IMR-90 (cell line): Measurements from ENCODE around the gene ASH1L. TPM values are rescaled to one million over a fixed set of nuclear protein-coding genes. Genes with fewer than 3 reads are reported as not detected.

Experiments used
- ATAC-seq: fragments of 200-7000 bp; cut with Tn5 transposase; 2 replicates; pipeline ENCODE4 v1.9.1; 2020; ENCODE audit warnings: low read depth, mild to moderate bottlenecking, moderate library complexity
- BruUV-seq: library from RNA; stranded (reverse); fragments of 400-500 nt; replicated peaks from 2 replicates; lab custom pipeline; 2021; lab: Mats Ljungman, UMichigan
- CTCF ChIA-PET: fragments of 300-600 bp; formaldehyde crosslinking; extraction: SDS; loops from one replicate; lab custom pipeline; 2021; ENCODE audit warnings: antibody characterized with exemption; lab: Yijun Ruan, JAX
- POLR2A ChIA-PET: fragments of 300-600 bp; sonication (Branson Sonifier 250); formaldehyde crosslinking; loops from one replicate; lab custom pipeline; 2022; ENCODE audit warnings: antibody characterized with exemption; ENCODE audit not compliant: unreplicated experiment; lab: Charles Lee
- DNase-seq: peaks from one replicate; pipeline ENCODE4 v3.0.0; 2013
- H2AFZ ChIP-seq: replicated peaks from 2 replicates; pipeline ENCODE3; 2013; ENCODE audit warnings: low read length, mild to moderate bottlenecking; ENCODE audit not compliant: poor library complexity
- H2AK5ac ChIP-seq: 2 replicates; pipeline ENCODE4 v1.6.1; 2013; ENCODE audit warnings: low read depth, low read length, inconsistent platforms
- H2AK9ac ChIP-seq: replicated peaks from 2 replicates; pipeline ENCODE3; 2013; ENCODE audit warnings: mild to moderate bottlenecking, low read depth, low read length, moderate library complexity; ENCODE audit not compliant: poor library complexity
- H2BK120ac ChIP-seq: 2 replicates; pipeline ENCODE4 v1.6.1; 2013; ENCODE audit warnings: low read depth, low read length, inconsistent platforms
- H2BK15ac ChIP-seq: 3 replicates; pipeline ENCODE4 v1.6.1; 2013; ENCODE audit warnings: low read depth, low read length, inconsistent platforms
- H2BK20ac ChIP-seq: 2 replicates; pipeline ENCODE4 v1.6.1; 2013; ENCODE audit warnings: low read depth, mild to moderate bottlenecking, inconsistent platforms, low read length, moderate library complexity
- H2BK5ac ChIP-seq: 2 replicates; pipeline ENCODE4 v1.6.1; 2013; ENCODE audit warnings: mild to moderate bottlenecking, low read depth, low read length, inconsistent platforms; ENCODE audit not compliant: poor library complexity, severe bottlenecking
- H3K14ac ChIP-seq: replicated peaks from 2 replicates; pipeline ENCODE4 v1.6.1; 2013; ENCODE audit warnings: low read depth, low read length, inconsistent platforms
- H3K18ac ChIP-seq: 2 replicates; pipeline ENCODE4 v1.6.1; 2013; ENCODE audit warnings: low read depth, low read length, control low read depth
- H3K23ac ChIP-seq: 2 replicates; pipeline ENCODE4 v1.6.1; 2013; ENCODE audit warnings: low read depth, low read length, inconsistent platforms
- H3K27ac ChIP-seq: 2 replicates; pipeline ENCODE4 v1.5.1; 2013; ENCODE audit warnings: mild to moderate bottlenecking, control low read depth, low read length; ENCODE audit not compliant: insufficient read depth
- H3K27me3 ChIP-seq: 2 replicates; pipeline ENCODE4 v1.6.1; 2013; ENCODE audit warnings: low read length; ENCODE audit not compliant: control insufficient read depth, insufficient read depth
- H3K36me3 ChIP-seq: 2 replicates; pipeline ENCODE4 v1.6.1; 2013; ENCODE audit warnings: low read length, mixed read lengths; ENCODE audit not compliant: control insufficient read depth, insufficient read depth
- H3K4ac ChIP-seq: 2 replicates; pipeline ENCODE4 v1.6.1; 2013; ENCODE audit warnings: low read depth, low read length, inconsistent platforms
- H3K4me1 ChIP-seq: 2 replicates; pipeline ENCODE4 v1.6.1; 2013; ENCODE audit warnings: low read length, mixed read lengths; ENCODE audit not compliant: control insufficient read depth, insufficient read depth
- H3K4me2 ChIP-seq: 2 replicates; pipeline ENCODE4 v1.6.1; 2013; ENCODE audit warnings: low read depth, mild to moderate bottlenecking, control low read depth, low read length, moderate library complexity
- H3K4me3 ChIP-seq: 2 replicates; pipeline ENCODE4 v1.5.1; 2013; ENCODE audit warnings: low read depth, mild to moderate bottlenecking, control low read depth, low read length, moderate library complexity; ENCODE audit not compliant: insufficient read depth
- H3K56ac ChIP-seq: 2 replicates; pipeline ENCODE4 v1.6.1; 2013; ENCODE audit warnings: low read length, inconsistent platforms; ENCODE audit not compliant: insufficient read depth; ENCODE audit errors: extremely low read depth
- H3K79me1 ChIP-seq, 2 experiments: 2 replicates each; pipeline ENCODE4 v1.6.1; 2013; ENCODE audit warnings: low read length in 2 of 2, inconsistent platforms in 1 of 2, low read depth in 1 of 2
- H3K9ac ChIP-seq: 2 replicates; pipeline ENCODE4 v1.6.1; 2013; ENCODE audit warnings: low read depth, low read length, control low read depth
- H3K9me1 ChIP-seq: 2 replicates; pipeline ENCODE4 v1.6.1; 2013; ENCODE audit warnings: low read length, inconsistent platforms; ENCODE audit not compliant: insufficient read depth
- H3K9me3 ChIP-seq: 2 replicates; pipeline ENCODE4 v1.6.1; 2013; ENCODE audit warnings: low read length; ENCODE audit not compliant: control insufficient read depth, insufficient read depth
- H4K20me1 ChIP-seq: 2 replicates; pipeline ENCODE4 v1.6.1; 2013; ENCODE audit warnings: low read length, inconsistent platforms; ENCODE audit not compliant: insufficient read depth
- H4K5ac ChIP-seq: 2 replicates; pipeline ENCODE4 v1.6.1; 2013; ENCODE audit warnings: mild to moderate bottlenecking, low read depth, low read length, control low read depth
- H4K8ac ChIP-seq, 2 experiments: 2 replicates each; pipeline ENCODE4 v1.6.1; 2013; ENCODE audit warnings: low read depth in 2 of 2, low read length in 2 of 2, control low read depth in 1 of 2, inconsistent platforms in 1 of 2
- H4K91ac ChIP-seq: 2 replicates; pipeline ENCODE4 v1.6.1; 2013; ENCODE audit warnings: low read depth, low read length, inconsistent platforms; ENCODE audit not compliant: insufficient read depth
- CEBPB ChIP-seq: IDR thresholded peaks from 2 replicates; pipeline ENCODE4 v1.6.1; 2012; ENCODE audit warnings: low read depth, low read length, improper control_type of control experiment
- CHD1 ChIP-seq: IDR thresholded peaks from 2 replicates; pipeline ENCODE4 v1.6.1; 2012; ENCODE audit warnings: low read depth, low read length, improper control_type of control experiment
- CTCF ChIP-seq: conservative IDR thresholded peaks from 2 replicates; pipeline ENCODE4 v1.5.1; 2012; ENCODE audit warnings: mild to moderate bottlenecking, low read depth, low read length, improper control_type of control experiment
- ELK1 ChIP-seq: fragments of 150-350 bp; IDR thresholded peaks from 2 replicates; pipeline ENCODE4 v1.6.1; 2016; ENCODE audit warnings: low read depth, mild to moderate bottlenecking, low read length, moderate library complexity, borderline replicate concordance
- MAFK ChIP-seq: IDR thresholded peaks from 2 replicates; pipeline ENCODE4 v1.6.1; 2012; ENCODE audit warnings: low read depth, low read length, improper control_type of control experiment
- MAZ ChIP-seq: IDR thresholded peaks from 2 replicates; pipeline ENCODE4 v1.6.1; 2012; ENCODE audit warnings: low read depth, mild to moderate bottlenecking, low read length, improper control_type of control experiment, moderate library complexity, borderline replicate concordance
- NFE2L2 ChIP-seq: fragments of 150-350 bp; IDR thresholded peaks from 2 replicates; pipeline ENCODE4 v1.6.1; 2016; ENCODE audit warnings: low read depth, mild to moderate bottlenecking, low read length
- POLR2A ChIP-seq: IDR thresholded peaks from 2 replicates; pipeline ENCODE4 v1.6.1; 2012; ENCODE audit warnings: mild to moderate bottlenecking, low read depth, low read length
- RAD21 ChIP-seq: IDR thresholded peaks from 2 replicates; pipeline ENCODE4 v1.6.1; 2012; ENCODE audit warnings: low read length, improper control_type of control experiment
- RCOR1 ChIP-seq: IDR thresholded peaks from 2 replicates; pipeline ENCODE4 v1.6.1; 2012; ENCODE audit warnings: mild to moderate bottlenecking, low read length, improper control_type of control experiment; ENCODE audit not compliant: insufficient replicate concordance
- RFX5 ChIP-seq: IDR thresholded peaks from 2 replicates; pipeline ENCODE4 v1.8.0; 2012; ENCODE audit warnings: low read depth, mild to moderate bottlenecking, low read length, moderate library complexity
- SMC3 ChIP-seq: fragments of 150-350 bp; IDR thresholded peaks from 2 replicates; pipeline ENCODE4 v1.6.1; 2016; ENCODE audit warnings: low read depth, mild to moderate bottlenecking, antibody characterized with exemption, low read length, moderate library complexity
- WGBS, 2 experiments: methylation state at CpG; one replicate each; pipeline versions ENCODE4 v1.1.5 to v1.1.7; 2013; ENCODE audit warnings: missing lambda C conversion rate in 2 of 2; ENCODE audit not compliant: insufficient read length in 1 of 2; ENCODE audit errors: extremely low coverage in 2 of 2; 5-methylcytosine and 5-hydroxymethylcytosine counted together
- dilution Hi-C: fragments of 300-500 bp; cut with HindIII; formaldehyde crosslinking; loops from one replicate; pipeline ENCODE4 v1.14.3; 2018; ENCODE audit warnings: low sequenced_read_pairs; ENCODE audit not compliant: unreplicated experiment
- in situ Hi-C: fragments of 300-500 bp; cut with MboI; formaldehyde crosslinking; loops from 3 replicates; pipeline ENCODE4 v1.14.3; 2019; ENCODE audit warnings: low sequenced_read_pairs, inconsistent platforms, mixed read lengths
- intact Hi-C: fragments of 100-400 bp; cut with micrococcal nuclease; formaldehyde crosslinking; loops from 2 replicates; pipeline ENCODE4 v1.10.0; 2022
- polyA plus RNA-seq, 3 experiments: library from polyadenylated mRNA; depleted of rRNA; stranded (reverse); fragments of >200 nt; gene quantifications; 2 replicates each; pipeline ENCODE4 v1.2.3, GENCODE V29; 2012; ENCODE audit warnings: low replicate concordance in 1 of 3
- total RNA-seq: library from RNA; depleted of rRNA; stranded (reverse); fragments of >200 nt; gene quantifications from 2 replicates; pipeline ENCODE4 v1.2.3, GENCODE V29; 2012

ASH1L gene
- total and polyA plus RNA-seq, 2 of the 4 experiments (the other 2 are of a cell fraction): 13.7 to 18.5 TPM

GRCh38 chr1:155481741-155482241 lies 80.8 kb downstream of the ASH1L start:
- H3K14ac ChIP-seq: no peak overlapping the region
- no peak overlapping the region for H2BK120ac ChIP-seq
- H3K36me3 ChIP-seq: peaks cover 15% of the 10 kb centered on the region
- peaks cover 5% of the 10 kb centered on the region; the same call in 1 of the 2 replicates for H4K20me1 ChIP-seq
- no peak overlapping the region for H3K56ac ChIP-seq
- H3K4me1 ChIP-seq: peaks cover 4% of the 10 kb centered on the region; the same call in 1 of the 2 replicates
- WGBS, 2 experiments: no CpG with 5 or more reads among the region's 2 CpGs
- H4K5ac ChIP-seq: no peak overlapping the region
- H3K79me1 ChIP-seq: peaks cover 41 to 60% of the 10 kb centered on the region in 2 experiments
- no peak overlapping the region for H4K91ac ChIP-seq
- no peak overlapping the region for H3K4me2 ChIP-seq
- dilution Hi-C loops: no loop called here
- POLR2A ChIA-PET: no interaction called here
- BruUV-seq: no TSS peak
- no peaks in the 10 kb centered on the region for H3K9me3 ChIP-seq
- no peak overlapping the region for H2AFZ ChIP-seq
- no peak overlapping the region for H3K27ac ChIP-seq
- CTCF ChIA-PET: interaction anchor here (0.6 kb wide), 1 partner anchor 75 kb away, joined by 4 read pairs; no protein-coding TSS in a partner anchor
- intact Hi-C loops: no loop called here
- no peak overlapping the region for H2BK15ac ChIP-seq
- H2AK5ac ChIP-seq: no peak overlapping the region
- H4K8ac ChIP-seq: no peak overlapping the region
- H3K23ac ChIP-seq: no peak overlapping the region
- H3K9ac ChIP-seq: no peak overlapping the region
- peaks cover 6% of the 10 kb centered on the region for H3K9me1 ChIP-seq
- DNase-seq (no peak), ATAC-seq (no peak)
- H3K4me3 ChIP-seq: no peak overlapping the region
- no peak overlapping the region for H2BK5ac ChIP-seq
- H3K27me3 ChIP-seq: no peaks in the 10 kb centered on the region
- H2BK20ac ChIP-seq: no peak overlapping the region
- in situ Hi-C loops: no loop called here
- H2AK9ac ChIP-seq: no peak overlapping the region
- no peak overlapping the region for H3K18ac ChIP-seq
- no peak overlapping the region for H3K4ac ChIP-seq
- no peak for TF ChIP-seq ELK1
- no peak for TF ChIP-seq CHD1
- no peak for TF ChIP-seq MAZ
- TF ChIP-seq RAD21: no peak
- no peak for TF ChIP-seq NFE2L2
- TF ChIP-seq RFX5: no peak
- no peak for TF ChIP-seq CEBPB
- no peak for TF ChIP-seq RCOR1
- TF ChIP-seq CTCF: no peak
- no peak for TF ChIP-seq POLR2A
- TF ChIP-seq SMC3: no peak
- no peak for TF ChIP-seq MAFK
